DOHH2 (cell line): Measurements from ENCODE around the gene BANK1.

Experiments
- H3F3A ChIP-seq: fragments of 200-600 bp; sonication (generic), shearing (Covaris generic); 2 replicates; pipeline ENCODE4 v1.6.0; 2016; ENCODE audit warnings: antibody characterized with exemption, mild to moderate bottlenecking; ENCODE audit not compliant: control insufficient read depth, insufficient read depth
- H3K27ac ChIP-seq: fragments of 200-600 bp; sonication (generic); 2 replicates; pipeline ENCODE4 v1.5.1; 2014; ENCODE audit warnings: low read depth, mild to moderate bottlenecking, low read length, moderate library complexity
- H3K27me3 ChIP-seq: fragments of 200-600 bp; sonication (generic); 2 replicates; pipeline ENCODE4 v1.6.1; 2014; ENCODE audit warnings: mild to moderate bottlenecking, low read length, mixed read lengths; ENCODE audit not compliant: control insufficient read depth
- H3K36me3 ChIP-seq: fragments of 200-600 bp; sonication (generic); 2 replicates; pipeline ENCODE4 v1.6.1; 2014; ENCODE audit warnings: mild to moderate bottlenecking, low read length, moderate library complexity, mixed read lengths; ENCODE audit not compliant: control insufficient read depth
- H3K4me1 ChIP-seq: fragments of 200-600 bp; sonication (generic); 2 replicates; pipeline ENCODE4 v1.6.1; 2014; ENCODE audit warnings: mild to moderate bottlenecking, low read length, mixed read lengths; ENCODE audit not compliant: control insufficient read depth
- H3K4me2 ChIP-seq: fragments of 200-600 bp; sonication (generic); 2 replicates; pipeline ENCODE4 v1.6.0; 2014; ENCODE audit warnings: mild to moderate bottlenecking, low read length, moderate library complexity
- H3K4me3 ChIP-seq: fragments of 200-600 bp; sonication (generic); 2 replicates; pipeline ENCODE4 v1.5.1; 2014; ENCODE audit warnings: mild to moderate bottlenecking, low read length, mixed read lengths
- H3K79me2 ChIP-seq: fragments of 200-600 bp; sonication (generic); 2 replicates; pipeline ENCODE4 v1.6.1; 2014; ENCODE audit warnings: mild to moderate bottlenecking, low read length, mixed read lengths; ENCODE audit not compliant: control insufficient read depth
- H3K9me2 ChIP-seq: fragments of 200-600 bp; sonication (generic); replicated peaks from 2 replicates; pipeline ENCODE4 v1.6.1; 2014; ENCODE audit warnings: mild to moderate bottlenecking, low read length, mixed read lengths; ENCODE audit not compliant: control insufficient read depth
- H3K9me3 ChIP-seq: fragments of 200-600 bp; sonication (generic); 2 replicates; pipeline ENCODE4 v1.6.1; 2014; ENCODE audit warnings: antibody characterized with exemption, low read length, mixed read lengths; ENCODE audit not compliant: control insufficient read depth, insufficient read depth
- H4K20me1 ChIP-seq: fragments of 200-600 bp; sonication (generic); 2 replicates; pipeline ENCODE4 v1.6.0; 2014; ENCODE audit warnings: low read depth, mild to moderate bottlenecking, antibody characterized with exemption, low read length, moderate library complexity; ENCODE audit not compliant: control insufficient read depth, insufficient read depth
- CTCF ChIP-seq: fragments of 200-600 bp; sonication (generic); IDR thresholded peaks from one replicate; pipeline ENCODE4 v1.5.1; 2014; ENCODE audit warnings: antibody characterized with exemption, mild to moderate bottlenecking, low read depth, low read length; ENCODE audit not compliant: poor library complexity, severe bottlenecking
- EZH2phosphoT487 ChIP-seq: fragments of 200-600 bp; sonication (generic); IDR thresholded peaks from 2 replicates; pipeline ENCODE4 v1.6.1; 2017; ENCODE audit warnings: borderline replicate concordance, mild to moderate bottlenecking, antibody characterized with exemption, low read length, moderate library complexity, mixed read lengths

Gene BANK1

DNA sequence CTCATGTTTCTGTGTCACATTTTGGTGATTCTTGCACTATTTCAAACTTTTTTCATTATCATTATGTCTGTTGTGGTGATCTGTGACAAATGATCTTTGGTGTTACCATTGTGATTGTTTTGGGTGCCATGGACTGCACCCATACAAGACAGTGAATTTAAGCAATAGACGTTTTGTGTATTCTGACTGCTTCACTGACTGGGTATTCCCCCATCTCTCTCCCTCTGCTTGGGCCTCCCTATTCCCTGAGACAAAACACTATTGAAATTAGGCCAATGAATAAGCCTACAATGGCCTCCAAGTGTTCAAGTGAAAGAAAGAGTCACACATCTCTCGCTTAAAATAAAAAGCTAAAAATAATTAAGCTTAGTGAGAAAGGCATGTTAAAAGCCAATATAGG lies 60.2 kb downstream of the BANK1 start:
- H3F3A ChIP-seq = no peaks in the 10 kb centered on the region
- no peaks in the 10 kb centered on the region for H3K79me2 ChIP-seq
- no peaks in the 10 kb centered on the region for H3K36me3 ChIP-seq
- H4K20me1 ChIP-seq = no peaks in the 10 kb centered on the region
- no peaks in the 10 kb centered on the region for H3K27me3 ChIP-seq
- H3K9me3 ChIP-seq = no peaks in the 10 kb centered on the region
- H3K4me3 ChIP-seq = no peak overlapping the region
- no peak overlapping the region for H3K27ac ChIP-seq
- no peak overlapping the region for H3K4me2 ChIP-seq
- TF ChIP-seq EZH2phosphoT487 = no peak
- no peak for TF ChIP-seq CTCF
- H3K4me1 ChIP-seq = peaks cover 21% of the 10 kb centered on the region
- H3K9me2 ChIP-seq = no peaks in the 10 kb centered on the region

DNA sequence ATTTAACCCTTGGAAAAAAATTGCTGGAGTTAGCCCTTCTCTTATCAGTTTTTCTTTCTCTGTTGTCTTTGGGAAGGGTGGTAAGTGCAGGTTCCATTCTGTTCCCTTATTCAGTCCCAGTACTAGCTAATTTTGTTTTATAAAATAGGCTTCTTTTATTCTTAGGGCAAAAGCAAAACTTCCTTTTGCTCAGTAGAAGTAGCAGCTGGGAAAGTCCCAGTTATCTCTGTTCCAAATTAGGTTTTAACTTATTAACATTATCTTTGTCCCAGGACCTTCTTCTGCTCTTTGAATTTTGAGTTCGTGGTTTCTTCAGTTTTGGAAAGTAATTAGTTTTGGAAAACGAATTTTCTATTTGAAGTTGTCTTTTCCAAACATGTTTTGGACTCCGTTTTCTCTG lies 61.1 kb downstream of the BANK1 start:
- Histone ChIP-seq H3K4me3 (no peak overlapping the region), H3K9me2 (no peaks in the 10 kb centered on the region), H3K36me3 (no peaks in the 10 kb centered on the region), H3K9me3 (no peaks in the 10 kb centered on the region), H3K79me2 (no peaks in the 10 kb centered on the region), H3K27me3 (no peaks in the 10 kb centered on the region), H4K20me1 (no peaks in the 10 kb centered on the region), H3K4me2 (peak overlapping the region; percentile 20; the same call in 1 of the 2 replicates), H3K27ac (no peak overlapping the region), H3F3A (no peaks in the 10 kb centered on the region), H3K4me1 (peaks cover 28% of the 10 kb centered on the region)
- TF ChIP-seq CTCF (no peak), EZH2phosphoT487 (no peak)

GRCh38 chr4:101853028-101853427 lies 62.5 kb downstream of the BANK1 start:
- Histone ChIP-seq H3K27me3 (no peaks in the 10 kb centered on the region), H3K9me3 (no peaks in the 10 kb centered on the region), H3K4me1 (peaks cover 32% of the 10 kb centered on the region), H3K79me2 (no peaks in the 10 kb centered on the region), H3F3A (no peaks in the 10 kb centered on the region), H3K36me3 (no peaks in the 10 kb centered on the region), H3K9me2 (no peaks in the 10 kb centered on the region), H3K27ac (no peak overlapping the region), H4K20me1 (no peaks in the 10 kb centered on the region), H3K4me3 (no peak overlapping the region), H3K4me2 (no peak overlapping the region)
- TF ChIP-seq EZH2phosphoT487 (no peak), CTCF (no peak)

DNA sequence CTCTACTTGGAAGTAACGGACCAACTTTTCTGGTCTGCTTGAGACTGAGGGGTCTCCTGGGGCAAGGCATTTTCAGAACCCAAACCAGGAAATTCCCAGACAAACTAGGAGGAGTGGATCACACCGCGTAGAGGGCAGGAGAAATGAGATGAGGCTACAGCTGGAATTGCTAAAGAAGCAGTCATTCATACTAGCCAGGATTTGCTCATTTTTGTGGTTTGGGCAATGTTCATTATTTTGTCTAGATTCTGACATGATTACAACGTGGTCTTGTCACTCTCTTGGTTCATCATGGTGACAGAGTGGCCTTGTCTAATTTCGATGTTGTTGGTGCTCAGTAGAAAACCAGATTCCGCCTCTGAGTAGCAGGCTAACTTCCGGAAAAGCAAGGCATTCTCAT lies 63.2 kb downstream of the BANK1 start:
- H3K79me2 ChIP-seq = no peaks in the 10 kb centered on the region
- no peaks in the 10 kb centered on the region for H3K9me3 ChIP-seq
- H3F3A ChIP-seq = no peaks in the 10 kb centered on the region
- no peak overlapping the region for H3K4me2 ChIP-seq
- H3K27me3 ChIP-seq = no peaks in the 10 kb centered on the region
- H3K4me3 ChIP-seq = no peak overlapping the region
- no peaks in the 10 kb centered on the region for H3K36me3 ChIP-seq
- no peak overlapping the region for H3K27ac ChIP-seq
- no peak for TF ChIP-seq CTCF
- no peak for TF ChIP-seq EZH2phosphoT487
- H3K4me1 ChIP-seq = peaks cover 38% of the 10 kb centered on the region
- no peaks in the 10 kb centered on the region for H4K20me1 ChIP-seq
- no peaks in the 10 kb centered on the region for H3K9me2 ChIP-seq
